ENCODE results near the gene SGMS1. TPM values are rescaled to one million over a fixed set of nuclear protein-coding genes. Genes with fewer than 3 reads are reported as not detected.

Gene SGMS1
- total and polyA plus RNA-seq, 2 donors (not counting 1 experiment from before 2014, with no cell fraction given) = 39.9 to 82.1 TPM

GRCh38 chr10:50346942-50347341, 276.8 kb downstream of the SGMS1 start:
- Histone ChIP-seq H3K4me2 (ENCODE audit: extremely low read depth, insufficient read depth, low read length) (no peak overlapping the region), H2AFZ (ENCODE audit: low read length) (no peak overlapping the region), H3K4me1 (ENCODE audit: control insufficient read depth, extremely low read depth, insufficient read depth, low read length) (no peaks in the 10 kb centered on the region), H3K36me3 (ENCODE audit: control insufficient read depth, insufficient read depth, low read length) (peaks cover 3% of the 10 kb centered on the region), H3K27ac (ENCODE audit: insufficient read depth, low read length) (no peak overlapping the region), H3K9me3 (ENCODE audit: control insufficient read depth, insufficient read depth, low read depth, low read length) (no peaks in the 10 kb centered on the region), H3K4me3 (replicated peaks in 1 of 4; ENCODE audit: control extremely low read depth in 1 of 4, insufficient read depth in 1 of 4, low read depth in 3 of 4, low read length in 4 of 4) (no peak overlapping the region), H3K79me2 (ENCODE audit: control insufficient read depth, insufficient read depth, low read length) (peaks cover 5% of the 10 kb centered on the region), H3K27me3 (ENCODE audit: control insufficient read depth, insufficient read depth, low read length) (no peaks in the 10 kb centered on the region), H3K9ac (ENCODE audit: insufficient read depth, low read length) (no peak overlapping the region), H4K20me1 (ENCODE audit: control insufficient read depth, extremely low read depth, insufficient read depth, low read length) (no peaks in the 10 kb centered on the region)
- no peak for DNase-seq (ENCODE audit: low read depth in 2 of 2)
- TF ChIP-seq CTCF (conservative IDR thresholded peaks at IDR 0.05 in 1 of 2, IDR thresholded peaks at IDR 0.05 in 1 of 2; ENCODE audit: low read depth in 1 of 2, low read length in 2 of 2) (no peak), EZH2 (IDR thresholded peaks at IDR 0.05; ENCODE audit: low read length, missing control alignments) (no peak)

GRCh38 chr10:50345545-50345944, 278.2 kb downstream of the SGMS1 start:
- no peak overlapping the region for H2AFZ ChIP-seq (ENCODE audit: low read length)
- H3K9ac ChIP-seq (ENCODE audit: insufficient read depth, low read length) = no peak overlapping the region
- H3K27ac ChIP-seq (ENCODE audit: insufficient read depth, low read length) = no peak overlapping the region
- no peak overlapping the region for H3K4me3 ChIP-seq (replicated peaks in 1 of 4; ENCODE audit: control extremely low read depth in 1 of 4, insufficient read depth in 1 of 4, low read depth in 3 of 4, low read length in 4 of 4)
- no peak overlapping the region for H3K4me2 ChIP-seq (ENCODE audit: extremely low read depth, insufficient read depth, low read length)
- no peaks in the 10 kb centered on the region for H3K27me3 ChIP-seq (ENCODE audit: control insufficient read depth, insufficient read depth, low read length)
- H3K9me3 ChIP-seq (ENCODE audit: control insufficient read depth, insufficient read depth, low read depth, low read length) = no peaks in the 10 kb centered on the region
- H3K79me2 ChIP-seq (ENCODE audit: control insufficient read depth, insufficient read depth, low read length) = peaks cover 7% of the 10 kb centered on the region
- no peaks in the 10 kb centered on the region for H4K20me1 ChIP-seq (ENCODE audit: control insufficient read depth, extremely low read depth, insufficient read depth, low read length)
- H3K36me3 ChIP-seq (ENCODE audit: control insufficient read depth, insufficient read depth, low read length) = peaks cover 5% of the 10 kb centered on the region
- H3K4me1 ChIP-seq (ENCODE audit: control insufficient read depth, extremely low read depth, insufficient read depth, low read length) = no peaks in the 10 kb centered on the region
- no peak for DNase-seq (ENCODE audit: low read depth in 2 of 2)
- no peak for TF ChIP-seq CTCF (conservative IDR thresholded peaks at IDR 0.05 in 1 of 2, IDR thresholded peaks at IDR 0.05 in 1 of 2; ENCODE audit: low read depth in 1 of 2, low read length in 2 of 2)
- TF ChIP-seq EZH2 (IDR thresholded peaks at IDR 0.05; ENCODE audit: low read length, missing control alignments) = no peak

- TF ChIP-seq EZH2 (IDR thresholded peaks at IDR 0.05; ENCODE audit: low read length, missing control alignments) (no peak), CTCF (conservative IDR thresholded peaks at IDR 0.05 in 1 of 2, IDR thresholded peaks at IDR 0.05 in 1 of 2; ENCODE audit: low read depth in 1 of 2, low read length in 2 of 2) (no peak)
These were observed 279.9 kb downstream of the SGMS1 start for GRCh38 chr10:50343702-50344331.

More at GRCh38 chr10:50343702-50344331, 279.9 kb downstream of the SGMS1 start:
- H3K9me3 ChIP-seq (ENCODE audit: control insufficient read depth, insufficient read depth, low read depth, low read length) = no peaks in the 10 kb centered on the region
- H3K4me2 ChIP-seq (ENCODE audit: extremely low read depth, insufficient read depth, low read length) = no peak overlapping the region
- H3K27ac ChIP-seq (ENCODE audit: insufficient read depth, low read length) = no peak overlapping the region
- H3K27me3 ChIP-seq (ENCODE audit: control insufficient read depth, insufficient read depth, low read length) = no peaks in the 10 kb centered on the region
- no peaks in the 10 kb centered on the region for H4K20me1 ChIP-seq (ENCODE audit: control insufficient read depth, extremely low read depth, insufficient read depth, low read length)
- DNase-seq (ENCODE audit: low read depth in 2 of 2) = no peak
- H3K9ac ChIP-seq (ENCODE audit: insufficient read depth, low read length) = no peak overlapping the region
- no peak overlapping the region for H3K4me3 ChIP-seq (replicated peaks in 1 of 4; ENCODE audit: control extremely low read depth in 1 of 4, insufficient read depth in 1 of 4, low read depth in 3 of 4, low read length in 4 of 4)
- H3K36me3 ChIP-seq (ENCODE audit: control insufficient read depth, insufficient read depth, low read length) = peaks cover 5% of the 10 kb centered on the region
- no peaks in the 10 kb centered on the region for H3K4me1 ChIP-seq (ENCODE audit: control insufficient read depth, extremely low read depth, insufficient read depth, low read length)
- peaks cover 7% of the 10 kb centered on the region for H3K79me2 ChIP-seq (ENCODE audit: control insufficient read depth, insufficient read depth, low read length)
- no peak overlapping the region for H2AFZ ChIP-seq (ENCODE audit: low read length)
